Measurements from ENCODE around the gene JSRP1.

The JSRP1 gene

DNA sequence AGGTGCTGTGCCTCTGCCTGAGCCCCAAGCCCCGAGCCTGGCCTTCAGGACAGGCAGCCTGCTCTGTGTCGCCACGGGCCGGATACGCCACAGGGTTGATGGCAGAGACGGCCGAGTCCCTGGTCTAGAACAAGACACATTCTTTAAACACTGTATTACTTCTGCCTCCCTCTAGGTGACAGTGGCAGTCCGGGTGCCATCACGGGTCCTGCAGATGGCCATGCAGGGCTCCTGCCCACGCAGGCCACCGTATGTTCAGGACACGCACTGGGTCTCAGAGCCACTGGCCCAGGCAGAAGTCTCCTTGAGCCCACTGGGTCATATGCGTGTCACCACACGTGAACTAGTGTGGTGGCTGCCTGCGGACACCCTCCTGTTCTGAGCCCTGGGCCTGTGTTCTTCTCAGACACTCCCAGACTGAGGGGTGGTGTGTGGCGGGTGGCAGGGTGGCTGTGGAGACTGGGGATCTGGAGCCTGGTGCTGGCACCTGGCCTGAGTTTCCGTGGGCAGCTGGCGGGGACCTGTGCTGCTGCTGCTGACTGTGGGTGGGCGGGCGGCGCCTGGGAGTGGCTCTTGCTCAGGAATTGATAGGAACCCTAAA is 24.5 kb downstream of the JSRP1 start:
- no peak for DNase-seq

DNA sequence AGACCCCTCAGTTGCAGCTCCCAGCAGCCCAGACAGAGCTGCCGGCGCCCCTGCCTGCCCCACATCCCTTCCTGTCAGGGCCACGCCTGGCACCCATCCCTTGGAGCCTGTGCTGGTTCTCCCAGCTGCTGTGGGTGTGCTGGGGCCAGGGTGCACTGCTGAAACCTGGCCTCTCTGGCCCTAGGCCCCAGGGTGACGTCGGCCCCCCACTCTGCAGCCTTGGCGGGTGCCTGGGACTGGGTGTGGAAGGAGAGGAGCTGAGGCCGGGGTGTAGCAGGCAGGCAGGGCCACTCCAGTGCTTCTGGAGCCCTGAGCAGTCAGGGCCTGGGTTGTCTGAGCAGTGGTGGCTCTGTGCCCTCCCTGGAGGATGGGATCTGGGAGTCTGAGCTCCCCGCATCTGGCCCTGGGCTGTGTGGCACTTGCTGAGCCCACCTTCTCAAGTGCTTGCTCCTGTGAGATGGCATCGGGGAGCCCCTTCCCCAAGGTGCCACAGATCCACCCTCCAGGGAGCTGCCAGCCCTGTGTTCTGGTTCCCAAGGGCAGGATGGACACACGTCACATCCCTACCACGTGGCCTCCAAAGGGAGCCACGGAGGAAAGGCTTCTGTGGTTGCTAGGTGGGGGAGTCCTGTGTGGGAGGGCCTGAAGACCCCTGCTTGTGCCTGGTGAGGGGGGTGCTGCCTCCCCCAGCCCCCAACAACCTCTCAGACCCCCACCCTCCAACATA is 25.2 kb downstream of the JSRP1 start:
- DNase-seq: no peak

- no peak for DNase-seq
Observed at GRCh38 chr19:2230033-2230531, 26.1 kb downstream of the JSRP1 start.

GRCh38 chr19:2229103-2230032 is 26.8 kb downstream of the JSRP1 start:
- no peak for DNase-seq

- no peak for DNase-seq
Observed at GRCh38 chr19:2228157-2229030, 27.8 kb downstream of the JSRP1 start.

GRCh38 chr19:2227415-2228156 is 28.6 kb downstream of the JSRP1 start:
- no peak for DNase-seq

- DNase-seq: no peak
Observed at GRCh38 chr19:2226840-2227360, 29.3 kb downstream of the JSRP1 start.

GRCh38 chr19:2226051-2226839 is 30.0 kb downstream of the JSRP1 start:
- no peak for DNase-seq

DNA sequence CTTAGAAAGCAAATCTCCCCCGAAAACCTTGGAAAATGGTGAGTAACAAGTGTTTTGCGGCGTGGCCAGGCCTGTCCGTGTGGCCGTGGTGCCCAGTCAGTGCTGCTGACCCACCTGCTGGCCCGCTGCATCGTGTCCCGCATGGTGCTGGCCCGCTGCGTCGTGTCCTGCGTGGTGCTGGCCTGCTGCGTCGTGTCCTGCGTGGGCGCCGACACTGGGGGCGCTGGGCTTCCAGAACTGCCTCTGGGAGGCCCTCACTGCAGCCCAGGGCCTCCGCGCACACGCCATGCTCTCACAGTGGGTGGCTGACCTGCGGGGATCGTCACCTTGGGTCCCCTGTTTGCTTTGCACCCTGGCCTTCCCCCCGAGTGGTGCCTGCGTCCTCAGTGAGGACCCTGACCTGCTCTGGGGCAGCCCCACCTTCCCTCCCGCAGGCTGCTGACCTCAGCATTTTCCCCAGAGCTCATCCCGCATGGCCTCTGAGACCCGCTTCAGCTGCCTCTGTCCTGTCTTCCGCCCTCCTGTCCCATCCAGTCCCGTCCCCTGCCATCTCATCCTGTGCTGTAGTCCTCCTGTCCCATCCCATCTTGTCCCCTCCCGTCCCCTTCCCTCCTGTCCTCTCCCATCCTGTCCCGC is 30.7 kb downstream of the JSRP1 start:
- DNase-seq: no peak

- DNase-seq: no peak
Observed at GRCh38 chr19:2224754-2225349, 31.4 kb downstream of the JSRP1 start.

GRCh38 chr19:2223959-2224358 is 32.3 kb downstream of the JSRP1 start:
- DNase-seq: no peak

- no peak for DNase-seq
Observed at GRCh38 chr19:2223391-2223790, 32.8 kb downstream of the JSRP1 start.

DNA sequence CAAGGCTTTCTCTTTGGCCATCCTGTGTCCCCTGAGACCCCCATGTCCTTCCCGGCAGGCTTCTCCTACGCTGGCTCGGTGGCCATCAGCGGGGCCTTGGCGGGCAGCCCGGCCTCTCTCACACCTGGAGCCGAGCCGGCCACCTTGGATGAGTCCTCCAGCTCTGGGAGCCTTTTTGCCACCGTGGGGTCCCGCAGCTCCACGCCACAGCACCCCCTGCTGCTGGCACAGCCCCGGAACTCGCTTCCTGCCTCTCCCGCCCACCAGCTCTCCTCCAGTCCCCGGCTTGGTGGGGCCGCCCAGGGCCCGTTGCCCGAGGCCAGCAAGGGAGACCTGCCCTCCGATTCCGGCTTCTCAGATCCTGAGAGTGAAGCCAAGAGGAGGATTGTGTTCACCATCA is 34.3 kb downstream of the JSRP1 start:
- DNase-seq: no peak

DNA sequence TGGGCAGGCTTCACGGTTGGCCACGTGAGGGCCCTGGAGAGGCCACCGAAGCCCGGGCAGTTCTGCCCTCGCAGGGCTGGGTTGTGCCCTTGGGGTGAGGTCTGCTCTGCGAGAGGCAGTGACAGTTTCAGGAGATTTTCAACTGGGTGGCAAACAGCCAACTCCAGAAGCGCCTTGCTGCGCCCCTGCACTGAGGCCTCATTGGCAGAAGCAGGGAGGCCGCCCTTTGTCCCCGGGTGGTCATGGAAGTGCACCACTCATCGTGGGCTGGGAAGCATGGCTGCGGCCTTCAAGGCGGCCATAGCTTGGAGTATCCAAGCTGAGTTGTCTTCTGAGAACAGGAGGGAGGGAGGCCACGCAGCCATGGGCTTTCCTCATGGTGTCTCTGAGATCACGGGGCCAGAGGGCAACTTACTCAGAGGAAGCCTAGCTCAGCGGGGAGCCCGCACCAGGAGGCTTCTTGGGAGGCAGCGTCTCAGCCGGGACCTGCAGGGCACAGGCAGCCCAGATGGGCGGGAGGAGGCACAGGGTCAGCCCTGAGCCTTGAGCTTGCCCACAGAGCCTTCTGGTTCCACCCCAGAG is 34.9 kb downstream of the JSRP1 start:
- no peak for DNase-seq

- DNase-seq: no peak
Observed at GRCh38 chr19:2219726-2220125, 36.5 kb downstream of the JSRP1 start.

- DNase-seq: no peak
Observed at GRCh38 chr19:2217591-2217990, 38.6 kb downstream of the JSRP1 start.

DNA sequence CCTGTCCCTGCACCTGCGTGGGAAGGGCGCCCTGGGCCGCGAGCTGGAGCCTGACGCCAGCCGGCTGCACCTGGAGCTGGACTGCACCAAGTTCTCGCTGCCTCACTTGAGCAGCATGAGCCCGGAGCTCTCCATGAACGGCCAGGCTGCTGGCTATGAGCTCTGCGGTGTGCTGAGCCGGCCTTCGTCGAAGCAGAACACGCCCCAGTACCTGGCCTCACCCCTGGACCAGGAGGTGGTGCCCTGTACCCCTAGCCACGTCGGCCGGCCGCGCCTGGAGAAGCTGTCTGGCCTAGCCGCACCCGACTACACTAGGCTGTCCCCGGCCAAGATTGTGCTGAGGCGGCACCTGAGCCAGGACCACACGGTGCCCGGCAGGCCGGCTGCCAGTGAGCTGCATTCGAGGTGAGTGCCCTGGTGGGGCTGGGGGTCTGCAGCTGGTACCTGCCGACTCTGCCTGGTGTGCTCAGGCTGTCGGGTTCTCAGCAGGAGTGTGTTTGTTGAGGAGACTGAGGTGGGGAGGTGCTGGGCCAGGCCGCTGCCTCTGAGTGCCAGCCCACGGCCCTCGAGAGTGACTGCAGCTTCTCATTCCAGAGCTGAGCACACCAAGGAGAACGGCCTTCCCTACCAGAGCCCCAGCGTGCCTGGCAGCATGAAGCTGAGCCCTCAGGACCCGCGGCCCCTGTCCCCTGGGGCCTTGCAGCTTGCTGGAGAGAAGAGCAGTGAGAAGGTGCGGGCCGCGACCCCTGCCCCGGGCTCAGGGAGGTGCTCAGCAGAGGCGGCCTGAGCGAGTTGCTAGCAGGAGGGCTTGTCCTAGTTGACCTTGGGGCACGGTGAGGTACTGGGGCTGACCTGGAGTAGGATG is 39.6 kb downstream of the JSRP1 start:
- no peak for DNase-seq

GRCh38 chr19:2215281-2215751 is 40.9 kb downstream of the JSRP1 start:
- no peak for DNase-seq

Data from left hindlimb (tissue), 1 donor.